Activated T-helper 1 cell treated with Interleukin-2 at 50 U/mL for 16 hours (primary cell): ENCODE data around the gene ZNF302.
"Not testable (repeated sequence)": the region's sequence is repeated elsewhere in the genome, so short reads cannot be mapped to it uniquely, and the experiment has no call there.

ENCODE experiments used
- DNase-seq: peaks from one replicate; pipeline ENCODE4 v3.0.0-alpha.2; 2020; ENCODE audit warnings: low read depth

The ZNF302 gene

DNA sequence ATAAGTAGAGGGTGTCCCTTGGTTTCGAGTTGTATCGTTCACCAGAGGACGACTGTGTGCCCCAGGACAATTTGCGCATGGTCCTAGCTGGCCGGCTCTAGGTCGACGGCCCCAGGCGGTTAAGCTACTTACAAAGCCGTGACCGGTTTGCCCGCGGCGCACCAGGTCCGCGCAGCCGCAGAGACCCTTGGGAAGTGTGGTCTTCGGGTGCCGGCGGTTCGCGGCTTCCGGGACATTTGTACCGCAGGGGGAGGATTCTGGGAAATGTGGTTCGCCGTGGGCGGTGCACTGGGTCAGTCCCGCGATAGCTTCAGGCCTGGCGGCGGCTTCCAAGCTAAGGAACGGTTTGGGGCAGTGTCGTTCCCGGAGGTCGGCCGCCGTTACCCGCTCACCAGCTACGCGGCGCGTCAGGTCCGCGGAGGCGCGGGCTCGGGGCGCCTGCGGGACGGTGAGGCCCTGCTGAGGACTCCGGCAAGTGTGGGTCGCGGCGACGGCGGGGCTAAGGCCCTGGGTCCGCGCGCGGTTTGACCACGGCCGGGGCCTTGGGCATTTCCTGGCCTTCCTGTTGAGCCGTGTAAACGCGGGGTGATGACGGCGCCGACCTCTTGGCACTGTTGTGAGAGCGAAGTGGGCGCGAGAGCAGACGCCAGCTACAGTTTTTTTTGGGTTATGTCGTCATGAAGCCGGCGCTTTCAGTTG lies at the start of gene ZNF302:
Gene ZNF302, plus strand, starts transcription at position 293 of the 699 bp plus-strand sequence. CDS start 1,127 bp downstream, outside the sequence.
- DNase-seq = peak; percentile 89

- no peak for DNase-seq
These were observed 43.7 kb upstream of the ZNF302 start for GRCh38 chr19:34633802-34634201.

- peak; percentile 10 for DNase-seq
These were observed 37.9 kb upstream of the ZNF302 start for GRCh38 chr19:34639491-34640085.

DNA sequence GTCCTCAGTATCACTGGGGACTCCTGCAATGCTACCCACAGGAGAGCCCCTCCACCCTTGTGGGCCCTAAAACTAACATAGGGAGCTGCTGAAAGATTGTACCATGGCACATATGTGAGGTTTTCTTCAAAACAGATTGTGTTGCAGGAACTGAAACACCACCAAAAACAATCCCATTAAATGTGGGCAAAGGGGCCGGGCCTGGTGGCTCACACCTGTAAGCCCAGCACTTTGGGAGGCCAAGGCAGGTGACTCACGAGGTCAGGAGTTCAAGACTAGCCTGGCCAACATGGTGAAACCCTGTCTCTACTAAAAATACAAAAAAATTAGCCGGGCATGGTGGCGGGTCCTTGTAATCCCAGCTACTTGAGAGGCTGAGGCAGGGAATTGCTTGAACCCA lies 35.2 kb upstream of the ZNF302 start:
- DNase-seq = no peak

- no peak for DNase-seq
These were observed 32.5 kb upstream of the ZNF302 start for GRCh38 chr19:34644991-34645461.

DNA sequence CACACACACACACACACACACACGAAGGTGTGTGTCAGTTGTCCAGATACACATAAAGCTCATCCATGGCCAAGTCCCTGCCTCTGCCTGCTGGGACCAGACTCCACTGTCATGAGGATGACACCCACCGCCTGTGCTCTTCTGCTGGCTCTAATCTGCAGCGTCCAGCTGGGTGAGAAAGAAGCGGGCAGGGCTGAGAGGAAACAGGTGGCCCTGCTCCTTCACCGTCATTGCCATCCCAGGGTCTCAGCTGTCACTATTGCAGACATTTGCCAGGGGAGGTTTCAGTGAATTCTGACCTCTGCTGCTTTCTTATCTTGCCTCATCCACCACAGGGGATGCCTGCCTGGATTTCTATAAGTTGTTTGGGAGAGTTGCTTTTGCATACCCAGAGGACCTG lies 31.9 kb upstream of the ZNF302 start:
- no peak for DNase-seq

DNA sequence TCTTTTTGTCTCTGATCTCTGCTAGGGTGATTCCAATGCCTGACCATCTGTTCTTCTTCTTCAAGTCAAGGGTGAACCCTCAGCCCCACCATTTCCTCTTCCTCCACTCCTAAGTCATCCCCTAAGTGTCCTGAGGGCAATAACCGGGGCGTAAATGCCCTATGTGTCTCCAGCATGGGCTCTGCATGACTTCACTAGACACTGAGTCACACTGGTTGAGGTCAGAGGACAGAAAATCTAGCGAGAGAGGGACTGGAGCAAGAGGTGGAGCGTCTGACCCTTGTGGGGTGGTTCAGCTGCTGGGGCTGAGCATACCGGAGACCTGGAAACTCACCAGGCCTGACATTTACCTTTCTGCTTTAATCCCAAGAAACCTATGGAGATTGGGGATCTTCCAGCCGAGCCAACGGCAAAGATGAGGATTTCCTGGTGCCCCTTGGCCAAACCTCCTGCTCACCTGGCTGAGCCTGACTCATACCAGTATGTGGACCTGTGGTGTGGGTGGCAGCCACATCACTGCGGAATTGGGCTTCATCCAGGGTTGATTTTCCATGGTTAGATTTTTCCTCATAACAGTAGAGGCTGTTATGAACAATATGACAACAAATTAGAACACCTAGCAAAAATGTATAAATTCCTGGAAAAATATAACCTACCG lies 27.5 kb upstream of the ZNF302 start:
- DNase-seq = no peak

- DNase-seq = no peak
These were observed 25.7 kb upstream of the ZNF302 start for GRCh38 chr19:34651747-34652146.

DNA sequence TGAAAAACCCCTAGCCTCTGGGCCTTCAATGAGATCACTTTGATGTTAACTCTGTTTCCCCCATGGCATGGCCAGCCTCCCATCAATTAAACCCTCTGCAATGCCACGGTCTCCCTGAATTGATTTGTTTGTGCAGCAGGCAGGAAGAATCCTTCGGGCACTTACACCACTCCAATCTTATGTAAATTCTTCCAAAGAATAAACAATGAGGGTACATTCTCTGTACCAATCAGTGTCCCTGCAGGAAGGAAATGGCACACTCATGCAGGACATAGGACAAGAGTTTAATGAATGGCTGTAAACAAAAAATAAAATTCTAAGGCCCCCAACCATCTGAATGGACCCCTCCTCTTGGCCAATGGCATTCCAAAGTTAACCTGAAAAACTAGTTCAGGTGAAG lies 22.7 kb upstream of the ZNF302 start:
- no peak for DNase-seq

GRCh38 chr19:34655651-34656050 lies 21.8 kb upstream of the ZNF302 start:
- DNase-seq = no peak

DNA sequence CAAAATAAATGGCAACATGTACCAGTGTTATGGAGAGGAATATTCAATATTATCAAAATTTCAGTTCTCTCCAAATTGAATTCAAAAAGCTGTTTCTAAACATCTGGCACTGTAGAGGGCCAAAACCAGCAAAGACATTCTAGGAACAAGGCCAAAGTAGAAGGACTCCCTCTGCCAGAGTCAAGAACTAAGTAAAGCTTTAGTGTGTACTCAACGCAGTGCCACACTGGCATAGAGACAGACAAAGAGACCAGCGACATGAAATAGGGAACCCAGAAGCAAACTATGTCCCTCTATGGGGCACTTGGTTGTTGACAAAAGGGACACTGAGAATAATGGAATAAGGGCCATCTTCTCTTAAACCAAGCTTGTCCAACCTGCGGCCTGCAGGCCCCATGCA lies 16.1 kb upstream of the ZNF302 start:
- DNase-seq = no peak

DNA sequence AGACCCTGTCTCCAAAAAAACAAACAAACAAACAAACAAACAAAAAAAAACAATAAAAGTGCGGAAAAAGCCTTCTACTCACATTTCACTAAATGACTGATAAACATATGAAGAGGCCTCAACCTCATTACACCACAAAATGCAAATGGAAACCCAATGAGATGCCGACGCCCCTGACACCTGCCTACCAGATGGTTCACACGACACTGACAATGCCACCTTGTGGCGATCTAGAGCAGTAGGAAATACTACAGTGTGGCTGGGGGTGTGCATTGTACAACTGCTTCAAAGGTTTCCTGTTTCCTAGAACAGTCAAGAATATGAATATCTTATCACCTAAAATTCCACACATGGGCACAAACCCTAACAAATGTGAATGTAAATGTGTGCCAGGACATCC lies 14.6 kb upstream of the ZNF302 start:
- DNase-seq = peak; percentile 17

GRCh38 chr19:34664168-34664567 lies 13.3 kb upstream of the ZNF302 start:
- DNase-seq = no peak

- DNase-seq = no peak
These were observed 12.6 kb upstream of the ZNF302 start for GRCh38 chr19:34664870-34665269.

DNA sequence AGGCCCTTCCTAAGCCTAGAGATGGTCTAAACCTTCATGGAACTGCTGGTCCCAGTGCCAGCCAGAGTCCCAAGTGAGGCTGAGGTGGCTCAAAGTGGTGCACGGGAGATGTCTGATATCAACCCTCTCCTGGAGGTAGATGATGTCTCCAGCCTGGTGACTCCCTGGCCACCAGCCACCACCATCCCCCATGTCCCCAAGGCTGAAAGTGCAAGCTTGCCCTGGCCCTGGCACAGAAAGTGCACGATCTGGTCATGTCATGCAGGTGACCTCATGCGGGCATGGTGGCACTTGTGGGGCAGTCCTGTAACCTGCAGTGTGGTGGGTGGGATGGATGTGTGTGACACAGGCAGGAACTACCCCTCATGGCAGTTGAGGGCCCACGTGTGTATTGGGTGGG lies 12.2 kb upstream of the ZNF302 start:
- not testable (repeated sequence) for DNase-seq

GRCh38 chr19:34666200-34666957 lies 11.1 kb upstream of the ZNF302 start:
- DNase-seq = no peak

DNA sequence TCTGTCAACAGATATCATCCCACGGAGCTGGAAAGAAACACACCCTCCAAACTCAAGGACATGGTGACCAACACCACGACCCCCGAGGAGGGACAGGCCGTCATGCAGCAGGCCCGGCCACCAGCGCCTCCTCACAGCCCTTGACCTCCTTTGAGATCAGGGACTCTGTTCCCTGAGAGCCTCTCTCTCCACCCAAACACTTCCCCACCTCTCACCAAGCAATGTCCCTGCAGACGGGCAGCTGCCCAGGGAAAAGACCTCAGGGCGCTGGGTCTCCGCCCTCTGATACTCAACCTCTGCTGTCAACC lies 10.6 kb upstream of the ZNF302 start:
- DNase-seq = no peak

- DNase-seq = no peak
These were observed 10.0 kb upstream of the ZNF302 start for GRCh38 chr19:34667349-34668076.

DNA sequence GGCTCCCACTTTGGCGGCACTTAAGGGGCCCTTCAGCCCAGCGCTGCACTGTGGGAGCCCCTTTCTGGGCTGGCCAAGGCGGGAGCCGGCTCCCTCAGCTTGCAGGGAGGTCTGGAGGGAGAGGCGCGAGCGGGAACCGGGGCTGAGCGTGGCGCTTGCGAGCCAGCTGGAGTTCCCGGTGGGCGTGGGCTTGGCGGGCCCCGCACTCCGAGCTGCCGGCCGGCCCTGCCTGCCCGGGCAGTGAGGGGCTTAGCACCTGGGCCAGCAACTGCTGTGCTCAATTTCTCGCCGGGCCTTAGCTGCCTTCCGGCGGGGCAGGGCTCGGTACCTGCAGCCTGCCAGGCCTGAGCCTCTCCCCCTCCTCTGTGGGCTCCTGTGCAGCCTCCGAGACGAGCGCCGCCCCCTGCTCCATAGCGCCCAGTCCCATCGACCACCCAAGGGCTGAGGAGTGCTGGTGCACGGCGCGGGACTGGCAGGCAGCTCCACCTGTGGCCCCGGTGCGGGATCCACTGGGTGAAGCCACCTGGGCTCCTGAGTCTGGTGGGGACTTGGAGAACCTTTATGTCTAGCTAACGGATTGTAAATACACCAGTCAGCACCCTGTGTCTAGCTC lies 9.3 kb upstream of the ZNF302 start:
- DNase-seq = not testable (repeated sequence)

GRCh38 chr19:34668690-34669089 lies 8.8 kb upstream of the ZNF302 start:
- DNase-seq = not testable (repeated sequence)

GRCh38 chr19:34669305-34669704 lies 8.2 kb upstream of the ZNF302 start:
- DNase-seq = no peak

GRCh38 chr19:34671972-34672371 lies 5.5 kb upstream of the ZNF302 start:
- no peak for DNase-seq
